Activated naive CD4-positive, alpha-beta T cell treated with anti-CD3 and anti-CD28 coated beads, Interleukin-2, amount 10 ng/mL, durations not matched to agents 7 days and 5 days (primary cell): ENCODE results near the gene GPRIN1.
"Not testable (repeated sequence)": the region's sequence is repeated elsewhere in the genome, so short reads cannot be mapped to it uniquely, and the experiment has no call there.

Source experiments
- CTCF ChIA-PET: fragments of 350-600 bp; sonication (Branson Sonifier 250); formaldehyde crosslinking; loops from one replicate; lab custom pipeline; 2021; ENCODE audit warnings: antibody characterized with exemption; lab: Charles Lee
- DNase-seq: peaks from one replicate; pipeline ENCODE4 v3.0.0-alpha.2; 2020
- H3K27ac Mint-ChIP-seq: one replicate; pipeline ENCODE4 v1.8.0; 2021; ENCODE audit warnings: mild to moderate bottlenecking, moderate library complexity, mixed read lengths
- H3K27me3 Mint-ChIP-seq: one replicate; pipeline ENCODE4 v1.8.0; 2021; ENCODE audit warnings: mild to moderate bottlenecking, mixed read lengths
- H3K36me3 Mint-ChIP-seq: one replicate; pipeline ENCODE4 v1.8.0; 2021; ENCODE audit warnings: mixed read lengths
- H3K4me1 Mint-ChIP-seq: one replicate; pipeline ENCODE4 v1.8.0; 2021; ENCODE audit warnings: mixed read lengths
- H3K4me3 Mint-ChIP-seq: one replicate; pipeline ENCODE4 v1.8.0; 2021; ENCODE audit warnings: mild to moderate bottlenecking, moderate library complexity, mixed read lengths
- H3K9me3 Mint-ChIP-seq: one replicate; pipeline ENCODE4 v1.8.0; 2021; ENCODE audit warnings: mixed read lengths

The GPRIN1 gene

DNA sequence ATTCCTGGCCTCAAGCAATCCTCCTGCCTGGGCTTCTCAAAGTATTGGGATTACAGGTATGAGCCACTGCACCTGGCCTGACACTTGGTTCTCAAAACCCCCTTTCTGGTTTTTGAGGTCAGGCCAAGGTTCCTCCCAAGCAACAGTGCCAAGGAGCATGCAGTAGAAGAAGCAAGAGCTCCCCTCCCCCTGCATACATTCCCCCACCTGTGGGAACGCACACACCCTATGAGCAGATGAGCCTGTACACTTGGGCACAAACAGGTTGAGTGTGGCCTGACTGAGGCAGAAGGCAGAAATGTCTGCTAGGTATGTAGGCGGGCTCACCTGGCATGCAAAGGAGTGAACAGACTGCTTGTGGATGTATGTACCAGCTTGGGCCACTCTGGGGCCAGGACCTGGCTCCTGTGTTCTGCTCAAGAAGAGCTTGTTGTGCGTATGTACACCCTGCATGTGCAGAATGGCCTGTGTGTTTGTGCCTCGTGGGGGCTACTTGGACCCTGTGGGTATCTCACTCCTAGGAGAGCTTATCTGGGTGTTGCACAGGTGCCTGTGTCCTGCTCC, 1.7 kb downstream of the GPRIN1 start:
- peak overlapping the region; percentile 89 for H3K4me3 Mint-ChIP-seq
- no peak overlapping the region for H3K27ac Mint-ChIP-seq
- H3K4me1 Mint-ChIP-seq, result peaks cover 16% of the 10 kb centered on the region
- H3K9me3 Mint-ChIP-seq, result no peaks in the 10 kb centered on the region
- no peak for DNase-seq
- CTCF ChIA-PET, result interaction anchor here (0.8 to 1.5 kb wide), 3 partner anchors 11 to 34 kb away, joined by 3 to 4 read pairs (median 3); no protein-coding TSS in a partner anchor
- peaks cover 3% of the 10 kb centered on the region for H3K36me3 Mint-ChIP-seq
- H3K27me3 Mint-ChIP-seq, result peaks cover 68% of the 10 kb centered on the region

DNA sequence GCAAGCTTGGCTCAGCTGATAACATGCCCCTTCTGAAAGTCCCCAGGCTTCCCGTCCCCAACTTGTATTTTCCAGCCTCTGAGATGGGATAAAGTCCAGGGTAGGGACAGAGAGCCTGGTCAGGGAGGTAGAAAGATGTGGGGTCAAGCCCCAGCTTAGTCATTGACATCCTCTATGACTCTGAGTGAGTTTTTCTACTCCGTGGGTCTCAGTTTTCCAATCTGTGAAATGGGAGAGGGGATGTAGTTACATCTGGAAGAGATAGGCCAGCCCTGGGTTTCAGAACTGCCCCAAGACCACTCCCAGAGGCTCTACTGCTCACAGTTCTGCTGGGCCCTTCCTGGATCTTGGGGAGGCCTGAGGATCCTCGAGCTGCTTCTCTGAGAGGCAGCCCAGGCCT, 3.1 kb downstream of the GPRIN1 start:
- CTCF ChIA-PET, result interaction anchor here (0.7 to 1.1 kb wide), 3 partner anchors 9 to 52 kb away, joined by 3 to 4 read pairs (median 3); no protein-coding TSS in a partner anchor
- Mint-ChIP-seq H3K4me3 (no peak overlapping the region), H3K9me3 (no peaks in the 10 kb centered on the region)

DNA sequence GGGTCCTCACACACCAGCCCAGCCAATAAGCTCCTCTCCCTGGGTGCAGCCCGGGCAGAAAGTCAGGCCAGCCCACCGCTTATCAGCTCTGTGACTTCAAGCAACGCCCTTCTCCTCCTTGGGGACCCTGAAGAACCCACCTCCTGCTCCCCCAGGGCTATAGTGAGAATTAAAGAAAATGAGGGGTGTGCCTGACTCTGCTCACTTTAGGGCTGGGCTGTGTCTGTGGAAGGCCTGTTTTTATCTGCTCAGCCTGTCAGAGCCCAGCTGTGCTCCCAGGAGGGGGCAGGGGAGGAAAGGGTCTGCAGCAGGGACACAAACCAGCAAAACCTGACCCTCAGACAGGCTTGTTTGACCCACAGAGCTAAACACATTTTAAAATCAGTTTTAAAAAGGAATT, 3.9 kb downstream of the GPRIN1 start:
- Mint-ChIP-seq H3K4me3 (no peak overlapping the region), H3K4me1 (peaks cover 13% of the 10 kb centered on the region), H3K9me3 (no peaks in the 10 kb centered on the region), H3K27ac (no peak overlapping the region), H3K36me3 (peaks cover 3% of the 10 kb centered on the region), H3K27me3 (peaks cover 65% of the 10 kb centered on the region)
- CTCF ChIA-PET, result interaction anchor here (1.0 to 1.1 kb wide), 2 partner anchors 8 to 10 kb away, joined by 3 to 4 read pairs; no protein-coding TSS in a partner anchor
- no peak for DNase-seq

More for the DNA sequence above, 3.1 kb downstream of the GPRIN1 start:
- no peak for DNase-seq
- peaks cover 3% of the 10 kb centered on the region for H3K36me3 Mint-ChIP-seq
- H3K27me3 Mint-ChIP-seq, result peaks cover 64% of the 10 kb centered on the region
- peaks cover 16% of the 10 kb centered on the region for H3K4me1 Mint-ChIP-seq
- H3K27ac Mint-ChIP-seq, result no peak overlapping the region

DNA sequence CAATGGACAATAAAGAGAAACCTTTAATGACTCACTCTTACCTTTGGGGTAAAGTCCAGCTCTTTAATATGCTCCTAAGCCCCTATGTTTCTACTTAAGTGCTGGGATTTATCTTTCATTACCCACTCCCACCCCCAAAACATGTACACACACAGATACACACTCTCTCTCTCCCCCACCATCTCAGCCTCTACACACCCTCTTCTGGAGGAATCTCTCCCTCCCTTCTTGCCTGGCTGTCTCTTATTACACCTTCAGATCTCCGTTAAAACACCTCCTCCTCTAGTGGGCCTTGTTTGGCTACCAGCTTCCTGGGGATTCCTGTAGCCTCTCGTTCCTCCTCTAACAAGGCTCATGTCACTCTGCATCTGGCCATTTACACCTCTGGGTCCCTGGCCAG, 6.9 kb downstream of the GPRIN1 start:
- Mint-ChIP-seq H3K9me3 (no peaks in the 10 kb centered on the region), H3K36me3 (no peaks in the 10 kb centered on the region), H3K4me3 (no peak overlapping the region), H3K4me1 (no peaks in the 10 kb centered on the region), H3K27ac (no peak overlapping the region), H3K27me3 (peaks cover 68% of the 10 kb centered on the region)
- CTCF ChIA-PET, result interaction anchor here (0.6 kb wide), 1 partner anchor 1358 kb away, joined by 3 read pairs; no protein-coding TSS in a partner anchor
- no peak for DNase-seq

DNA sequence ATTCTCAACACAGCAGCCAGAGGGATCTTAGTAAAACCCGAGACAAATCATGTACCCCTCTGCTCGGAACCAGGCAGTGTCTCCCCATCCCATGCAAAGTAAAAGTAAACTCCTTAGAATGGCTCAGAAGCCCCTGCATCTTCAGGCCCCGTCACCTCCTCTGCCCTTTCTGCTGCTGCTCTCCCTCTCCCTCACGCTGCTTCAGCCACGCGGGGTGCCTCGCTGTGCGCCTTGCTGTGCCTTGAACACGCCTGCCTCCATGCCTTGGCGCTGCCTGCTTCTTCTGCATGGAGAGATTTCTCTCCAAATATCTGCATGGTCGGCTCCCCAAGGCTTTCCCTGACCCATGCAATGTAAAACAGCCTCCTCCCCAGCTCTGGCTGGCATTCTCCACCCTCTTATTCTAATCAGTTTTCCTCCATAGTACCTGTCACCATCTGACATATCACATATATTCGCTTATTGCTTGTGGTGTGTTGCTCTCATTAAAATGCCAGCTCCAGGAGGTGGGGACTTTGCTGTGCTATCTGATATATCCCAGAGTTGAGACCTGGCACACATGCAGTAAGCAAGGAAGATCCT, 8.0 kb downstream of the GPRIN1 start:
- H3K4me1 Mint-ChIP-seq, result no peaks in the 10 kb centered on the region
- H3K36me3 Mint-ChIP-seq, result no peaks in the 10 kb centered on the region
- H3K27ac Mint-ChIP-seq, result no peak overlapping the region
- H3K27me3 Mint-ChIP-seq, result peaks cover 66% of the 10 kb centered on the region
- no peak for DNase-seq
- no peak overlapping the region for H3K4me3 Mint-ChIP-seq
- no peaks in the 10 kb centered on the region for H3K9me3 Mint-ChIP-seq
- CTCF ChIA-PET, result interaction anchor here (1.5 to 1.8 kb wide), 2 partner anchors 185 to 470 kb away, joined by 4 read pairs; no protein-coding TSS in a partner anchor

DNA sequence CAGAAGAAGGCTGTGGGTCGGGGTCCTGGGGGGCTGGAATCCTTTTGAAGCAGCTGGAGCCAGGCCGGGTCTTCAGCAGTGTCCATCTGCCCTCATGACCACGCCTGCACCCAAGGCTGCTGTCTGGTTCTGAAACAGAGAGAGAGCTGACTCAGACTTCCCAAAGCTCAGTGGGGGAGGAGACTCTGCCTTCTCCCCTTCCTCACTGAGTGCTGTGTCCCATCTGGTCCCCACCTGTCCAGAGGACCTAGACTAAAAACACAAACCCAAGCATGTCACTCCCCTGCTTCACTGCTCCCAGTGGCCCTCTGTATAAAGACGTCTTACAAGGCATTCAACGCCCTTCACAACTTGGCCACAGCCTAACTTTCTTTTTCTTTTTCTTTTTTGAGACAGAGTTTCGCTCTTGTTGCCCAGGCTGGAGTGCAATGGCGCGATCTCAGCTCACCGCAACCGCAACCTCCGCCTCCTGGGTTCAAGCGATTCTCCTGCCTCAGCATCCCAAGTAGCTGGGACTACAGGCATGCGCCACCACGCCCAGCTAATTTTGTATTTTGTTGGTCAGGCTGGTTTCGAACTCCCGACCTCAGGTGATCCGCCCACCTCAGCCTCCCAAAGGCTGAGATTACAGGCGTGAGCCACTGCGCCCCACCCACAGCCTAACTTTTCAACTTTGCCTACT, 10.1 kb downstream of the GPRIN1 start:
- H3K36me3 Mint-ChIP-seq, DNase-seq, H3K9me3 Mint-ChIP-seq: not testable (repeated sequence)

DNA sequence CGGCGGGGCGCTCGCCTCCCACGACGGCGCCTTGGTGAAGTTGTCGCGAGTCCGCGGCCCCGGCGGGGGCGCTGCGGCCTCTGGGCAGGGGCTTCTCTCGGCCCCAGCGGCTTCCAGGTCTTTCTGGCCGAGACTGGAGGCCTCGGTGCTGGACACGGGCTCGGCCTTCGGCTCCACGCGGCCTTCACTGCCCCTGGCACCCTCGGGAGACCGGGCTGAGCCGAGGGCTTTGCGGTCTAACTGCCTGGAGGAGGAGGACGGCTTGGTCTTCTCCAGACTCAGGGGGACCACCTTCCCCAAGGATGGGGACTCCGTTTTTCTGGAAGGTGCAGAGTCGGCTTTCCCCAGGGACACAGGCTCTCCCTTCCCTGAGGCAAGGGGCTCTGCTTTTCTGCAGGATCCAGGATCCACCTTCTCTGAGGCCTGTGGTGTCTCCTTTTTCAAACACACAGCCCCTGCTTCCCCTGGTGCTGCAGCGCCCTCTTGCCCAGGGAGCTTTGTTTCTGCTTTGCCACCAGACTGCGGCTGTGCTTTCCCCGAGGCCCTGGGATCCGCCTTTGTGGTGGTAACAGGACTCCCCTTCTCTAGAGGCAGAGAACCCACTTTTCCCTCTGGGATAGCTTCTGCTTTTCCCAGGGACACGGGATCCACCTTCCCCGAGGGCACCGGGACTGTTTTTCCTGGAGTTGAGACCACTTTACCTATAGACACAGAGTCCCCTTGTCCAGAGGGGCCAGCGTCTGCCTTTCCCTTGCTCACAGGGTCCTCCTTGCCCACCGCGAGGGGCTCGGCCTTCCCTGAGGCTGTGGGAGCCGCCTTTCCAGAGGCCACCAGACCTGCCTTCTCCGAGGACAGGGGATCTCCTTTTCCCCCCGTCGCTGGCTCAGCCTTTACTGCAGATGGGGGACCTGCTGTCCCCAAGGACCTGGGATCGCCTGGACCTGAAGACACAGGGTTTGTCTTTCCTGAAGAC, 12.3 kb downstream of the GPRIN1 start:
- H3K4me3 Mint-ChIP-seq, result no peak overlapping the region
- no peak overlapping the region for H3K27ac Mint-ChIP-seq
- no peaks in the 10 kb centered on the region for H3K9me3 Mint-ChIP-seq
- DNase-seq, result no peak
- CTCF ChIA-PET, result interaction anchor here (0.6 to 2.6 kb wide), 8 partner anchors 9 to 235 kb away, joined by 3 to 10 read pairs (median 4); partner anchors contain the start of gene CLTB
- no peaks in the 10 kb centered on the region for H3K36me3 Mint-ChIP-seq
- H3K27me3 Mint-ChIP-seq, result peaks cover 75% of the 10 kb centered on the region
- H3K4me1 Mint-ChIP-seq, result peaks cover 9% of the 10 kb centered on the region

More for the DNA sequence above, 10.1 kb downstream of the GPRIN1 start:
- H3K27me3 Mint-ChIP-seq, result peaks cover 68% of the 10 kb centered on the region
- H3K4me1 Mint-ChIP-seq, H3K4me3 Mint-ChIP-seq, H3K27ac Mint-ChIP-seq: not testable (repeated sequence)
- CTCF ChIA-PET, result interaction anchor here (0.9 kb wide), 1 partner anchor 184 kb away, joined by 3 read pairs; no protein-coding TSS in a partner anchor

DNA sequence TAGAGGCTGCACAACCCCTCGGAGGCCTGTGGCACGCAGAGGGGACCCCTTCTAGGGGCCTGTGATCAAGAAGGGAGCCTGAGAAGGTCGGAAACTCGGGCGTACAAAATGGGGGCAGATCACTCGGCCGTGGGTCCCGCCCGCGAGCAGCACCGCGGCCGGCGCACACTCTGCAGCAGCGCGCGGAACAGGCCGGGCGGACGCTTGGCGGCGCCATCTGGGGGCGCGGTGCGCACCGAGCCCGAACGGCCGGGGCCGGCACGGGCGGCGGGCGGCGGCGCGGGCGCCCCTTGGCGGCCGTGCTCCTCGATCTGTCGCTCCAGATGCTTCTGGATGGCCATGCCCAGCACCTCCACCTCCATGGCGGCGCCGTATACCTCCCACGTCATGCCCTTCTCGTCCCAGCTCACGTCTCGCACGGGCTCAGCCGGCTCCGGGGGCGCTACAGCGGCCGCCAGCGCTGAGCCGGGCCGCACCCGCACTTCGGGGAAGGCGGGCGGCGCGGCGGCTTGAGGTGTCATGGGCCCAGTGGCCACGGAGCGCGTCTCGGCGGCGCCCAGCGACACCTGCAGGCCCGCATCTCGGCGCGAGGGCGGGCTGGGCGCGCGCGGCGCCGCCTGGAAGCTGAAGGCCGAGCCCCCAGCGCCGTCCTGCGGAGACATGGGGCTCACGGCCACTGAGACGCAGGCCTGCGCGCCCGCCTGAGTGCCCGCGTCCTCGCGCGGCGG, 13.1 kb downstream of the GPRIN1 start:
- no peaks in the 10 kb centered on the region for H3K9me3 Mint-ChIP-seq
- peaks cover 9% of the 10 kb centered on the region for H3K4me1 Mint-ChIP-seq
- CTCF ChIA-PET, result interaction anchor here (0.8 to 2.6 kb wide), 10 partner anchors 9 to 234 kb away, joined by 3 to 10 read pairs (median 3); partner anchors contain the start of gene CLTB
- peak; percentile 77 for DNase-seq
- H3K27ac Mint-ChIP-seq, result peak overlapping the region; percentile 46
- peak overlapping the region; percentile 64 for H3K4me3 Mint-ChIP-seq
- peaks cover 69% of the 10 kb centered on the region for H3K27me3 Mint-ChIP-seq
- H3K36me3 Mint-ChIP-seq, result no peaks in the 10 kb centered on the region

DNA sequence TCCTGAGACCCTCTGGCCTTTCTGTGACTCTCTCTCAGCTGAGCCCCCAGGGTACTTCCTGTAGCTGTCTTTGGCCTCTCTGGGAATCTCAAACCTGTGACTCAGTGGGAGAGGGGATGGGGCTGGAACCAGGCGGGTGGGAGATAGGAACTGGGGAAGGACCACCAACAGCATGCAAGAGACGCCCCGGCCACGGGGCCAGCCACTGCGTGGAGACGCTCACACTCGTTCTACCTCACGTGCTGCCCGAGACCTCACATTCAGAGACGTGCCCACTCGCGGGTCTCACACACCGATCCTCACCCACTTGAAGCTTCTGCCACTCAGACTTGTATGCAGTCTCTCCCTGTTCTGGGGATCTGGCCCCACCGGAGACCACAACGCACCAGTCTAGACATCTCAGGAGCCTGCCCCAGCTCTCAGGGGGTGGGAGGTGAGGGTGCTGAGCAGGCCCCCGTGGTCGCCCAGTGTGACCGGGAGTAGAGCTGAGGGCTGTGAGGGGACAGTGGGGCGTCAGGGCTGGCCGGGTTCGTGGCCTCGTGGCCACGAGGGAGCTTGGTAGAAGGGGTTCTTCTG, 13.8 kb downstream of the GPRIN1 start:
- peak overlapping the region; percentile 46 for H3K27ac Mint-ChIP-seq
- H3K36me3 Mint-ChIP-seq, result no peaks in the 10 kb centered on the region
- DNase-seq, result no peak
- CTCF ChIA-PET, result interaction anchor here (0.8 to 2.6 kb wide), 9 partner anchors 10 to 180 kb away, joined by 3 to 10 read pairs (median 3); partner anchors contain the start of gene CLTB
- no peaks in the 10 kb centered on the region for H3K9me3 Mint-ChIP-seq
- H3K4me3 Mint-ChIP-seq, result peak overlapping the region; percentile 50
- peaks cover 9% of the 10 kb centered on the region for H3K4me1 Mint-ChIP-seq
- peaks cover 62% of the 10 kb centered on the region for H3K27me3 Mint-ChIP-seq

DNA sequence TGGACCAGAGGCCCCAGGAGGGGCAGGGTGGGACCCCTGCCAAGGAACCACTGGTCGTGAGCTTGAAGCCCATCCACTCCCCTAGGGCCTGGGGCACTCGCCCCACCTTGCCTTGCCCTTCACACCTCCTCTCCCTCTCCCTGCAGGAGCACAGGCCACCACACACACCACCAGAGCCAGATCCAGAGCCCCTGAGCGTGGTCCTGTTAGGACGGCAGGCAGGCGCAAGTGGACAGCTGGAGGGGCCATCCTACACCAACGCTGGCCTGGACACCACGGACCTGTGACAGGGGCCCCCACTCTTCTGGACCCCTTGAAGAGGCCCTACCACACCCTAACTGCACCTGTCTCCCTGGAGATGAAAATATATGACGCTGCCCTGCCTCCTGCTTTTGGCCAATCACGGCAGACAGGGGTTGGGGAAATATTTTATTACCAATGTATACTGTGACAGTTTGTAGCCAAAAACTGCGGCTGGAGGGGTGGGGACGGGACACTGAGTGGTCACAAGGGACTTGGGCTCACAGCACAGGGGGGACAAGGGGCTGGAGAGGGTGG, 14.5 kb downstream of the GPRIN1 start:
- no peak for DNase-seq
- CTCF ChIA-PET, result interaction anchor here (0.9 to 1.8 kb wide), 6 partner anchors 11 to 65 kb away, joined by 3 to 10 read pairs (median 3); no protein-coding TSS in a partner anchor

DNA sequence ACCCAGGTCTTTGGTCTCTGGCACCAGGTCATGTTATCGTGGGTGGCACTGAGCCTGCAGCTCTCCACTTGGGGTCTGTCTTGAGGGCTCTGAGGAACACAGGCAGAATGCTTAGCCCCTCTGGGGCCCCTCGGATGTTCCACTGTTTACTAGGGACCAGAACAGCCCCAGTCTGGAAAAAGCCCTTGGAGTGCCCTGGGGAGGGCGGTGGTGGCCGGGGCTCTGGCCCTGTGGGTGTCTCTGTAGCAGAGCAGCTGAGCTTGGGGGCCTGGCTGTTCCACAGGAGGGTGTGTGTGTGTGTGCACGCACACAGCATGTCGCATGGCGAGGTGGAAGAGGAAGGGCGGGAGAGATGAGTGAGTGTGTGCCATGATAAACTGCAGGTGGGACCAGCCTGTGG, 15.4 kb downstream of the GPRIN1 start:
- CTCF ChIA-PET, result interaction anchor here (0.8 to 1.6 kb wide), 2 partner anchors 12 to 20 kb away, joined by 3 to 4 read pairs; no protein-coding TSS in a partner anchor
- DNase-seq, result no peak
- no peak overlapping the region for H3K4me3 Mint-ChIP-seq
- H3K36me3 Mint-ChIP-seq, result no peaks in the 10 kb centered on the region
- no peaks in the 10 kb centered on the region for H3K9me3 Mint-ChIP-seq
- no peak overlapping the region for H3K27ac Mint-ChIP-seq
- H3K27me3 Mint-ChIP-seq, result peaks cover 54% of the 10 kb centered on the region
- peaks cover 9% of the 10 kb centered on the region for H3K4me1 Mint-ChIP-seq

More for the DNA sequence above, 14.5 kb downstream of the GPRIN1 start:
- H3K36me3 Mint-ChIP-seq, result no peaks in the 10 kb centered on the region
- H3K4me1 Mint-ChIP-seq, result peaks cover 9% of the 10 kb centered on the region
- H3K27ac Mint-ChIP-seq, result no peak overlapping the region
- H3K9me3 Mint-ChIP-seq, result no peaks in the 10 kb centered on the region
- peaks cover 60% of the 10 kb centered on the region for H3K27me3 Mint-ChIP-seq
- H3K4me3 Mint-ChIP-seq, result peak overlapping the region; percentile 12

DNA sequence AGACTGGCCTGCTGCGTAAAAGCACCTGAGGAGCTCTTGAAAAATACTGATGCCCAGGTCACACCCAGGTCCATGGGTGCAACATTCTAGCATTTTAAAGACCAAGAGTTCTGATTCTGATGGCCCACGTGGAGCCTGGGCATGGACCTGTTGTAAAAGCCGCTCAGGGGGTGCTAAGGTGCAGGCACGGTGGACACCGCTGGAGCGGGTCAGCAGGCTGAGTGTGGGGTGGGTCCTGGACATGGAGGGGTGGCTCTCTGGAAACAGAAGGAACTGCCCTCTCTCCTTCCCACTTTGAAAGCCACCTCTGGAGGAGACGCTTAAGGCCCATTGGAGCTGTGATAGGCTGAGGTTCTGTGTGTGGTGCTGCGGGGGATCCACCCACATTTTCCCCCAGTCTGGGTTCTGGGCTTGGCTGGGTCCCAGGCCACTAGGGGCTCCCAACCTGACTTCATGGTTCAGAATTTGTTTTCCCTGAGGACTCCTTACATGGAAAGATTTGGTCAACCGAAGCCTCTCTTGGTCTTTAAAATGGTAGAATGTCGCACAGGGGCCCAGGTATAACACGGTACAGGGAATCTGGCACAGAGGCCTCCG, 16.6 kb downstream of the GPRIN1 start:
- no peak overlapping the region for H3K27ac Mint-ChIP-seq
- H3K9me3 Mint-ChIP-seq, result peaks cover 2% of the 10 kb centered on the region
- peaks cover 42% of the 10 kb centered on the region for H3K27me3 Mint-ChIP-seq
- no peak overlapping the region for H3K4me3 Mint-ChIP-seq
- H3K4me1 Mint-ChIP-seq, result peaks cover 9% of the 10 kb centered on the region
- no peak for DNase-seq
- no peaks in the 10 kb centered on the region for H3K36me3 Mint-ChIP-seq
- CTCF ChIA-PET, result no interaction called here
